Measurements from ENCODE around the gene ALDH3A1. TPM values are rescaled to one million over a fixed set of nuclear protein-coding genes. Genes with fewer than 3 reads are reported as not detected.

The ALDH3A1 gene
- polyA plus RNA-seq, 3 donors, result 0.92 to 1.7 (median 1.2) TPM

- DNase-seq (ENCODE audit: extremely low read depth in 1 of 11, low read depth in 9 of 11, low spot score in 4 of 11), result no peak
Observed at GRCh38 chr17:19726631-19727376, 21.3 kb downstream of the ALDH3A1 start.

DNA sequence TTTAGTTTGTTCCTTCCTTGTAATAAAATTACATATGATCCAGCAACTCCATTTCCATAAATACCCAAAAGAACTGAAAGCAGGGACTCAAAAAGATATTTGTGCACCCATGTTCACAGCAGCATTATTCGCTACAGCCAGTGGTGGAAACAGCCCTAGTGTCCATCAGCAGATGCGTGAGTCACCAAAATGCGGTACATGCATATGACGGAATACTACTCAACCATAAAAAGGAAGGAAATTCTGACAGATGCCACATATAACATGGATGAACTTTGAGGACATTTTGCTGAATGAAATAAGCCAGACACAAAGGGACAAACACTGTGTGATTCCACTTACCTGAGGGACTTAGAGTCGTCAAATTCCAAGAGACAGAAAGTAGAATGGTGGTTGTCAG, 22.6 kb downstream of the ALDH3A1 start:
- DNase-seq (ENCODE audit: extremely low read depth in 1 of 11, low read depth in 9 of 11, low spot score in 4 of 11), result no peak

GRCh38 chr17:19724501-19725420, 23.3 kb downstream of the ALDH3A1 start:
- DNase-seq (ENCODE audit: extremely low read depth in 1 of 11, low read depth in 9 of 11, low spot score in 4 of 11), result no peak

GRCh38 chr17:19723964-19724363, 24.1 kb downstream of the ALDH3A1 start:
- DNase-seq (ENCODE audit: extremely low read depth in 1 of 11, low read depth in 9 of 11, low spot score in 4 of 11), result no peak

GRCh38 chr17:19720631-19721426, 27.3 kb downstream of the ALDH3A1 start:
- peak in 2 of 11 donors; percentile 35 to 80 for DNase-seq (ENCODE audit: extremely low read depth in 1 of 11, low read depth in 9 of 11, low spot score in 4 of 11)

- no peak for DNase-seq (ENCODE audit: extremely low read depth in 1 of 11, low read depth in 9 of 11, low spot score in 4 of 11)
Observed at GRCh38 chr17:19720210-19720475, 28.0 kb downstream of the ALDH3A1 start.

GRCh38 chr17:19719355-19720209, 28.5 kb downstream of the ALDH3A1 start:
- no peak for DNase-seq (ENCODE audit: extremely low read depth in 1 of 11, low read depth in 9 of 11, low spot score in 4 of 11)

- DNase-seq (ENCODE audit: extremely low read depth in 1 of 11, low read depth in 9 of 11, low spot score in 4 of 11), result no peak
Observed at GRCh38 chr17:19718613-19719354, 29.3 kb downstream of the ALDH3A1 start.

- no peak for DNase-seq (ENCODE audit: extremely low read depth in 1 of 11, low read depth in 9 of 11, low spot score in 4 of 11)
Observed at GRCh38 chr17:19718041-19718612, 30.0 kb downstream of the ALDH3A1 start.

GRCh38 chr17:19717411-19717908, 30.6 kb downstream of the ALDH3A1 start:
- DNase-seq (ENCODE audit: extremely low read depth in 1 of 11, low read depth in 9 of 11, low spot score in 4 of 11), result no peak

DNA sequence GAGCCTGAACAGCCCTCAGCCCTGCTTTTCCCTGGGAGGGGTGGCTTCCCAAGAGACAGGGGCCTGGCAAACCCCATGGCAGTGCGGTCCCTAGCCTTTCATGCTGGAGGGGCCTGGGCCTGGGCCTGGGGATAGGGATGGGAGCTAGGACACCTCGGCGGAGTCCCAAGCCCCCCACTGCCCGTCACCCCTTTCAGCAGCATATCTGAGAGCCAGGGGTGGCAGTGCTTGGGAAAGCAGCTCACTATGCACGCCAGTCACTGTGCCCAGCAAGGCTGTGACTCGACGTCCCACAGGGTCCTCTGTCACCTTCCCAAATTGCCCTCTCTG, 31.1 kb downstream of the ALDH3A1 start:
- no peak for DNase-seq (ENCODE audit: extremely low read depth in 1 of 11, low read depth in 9 of 11, low spot score in 4 of 11)

DNA sequence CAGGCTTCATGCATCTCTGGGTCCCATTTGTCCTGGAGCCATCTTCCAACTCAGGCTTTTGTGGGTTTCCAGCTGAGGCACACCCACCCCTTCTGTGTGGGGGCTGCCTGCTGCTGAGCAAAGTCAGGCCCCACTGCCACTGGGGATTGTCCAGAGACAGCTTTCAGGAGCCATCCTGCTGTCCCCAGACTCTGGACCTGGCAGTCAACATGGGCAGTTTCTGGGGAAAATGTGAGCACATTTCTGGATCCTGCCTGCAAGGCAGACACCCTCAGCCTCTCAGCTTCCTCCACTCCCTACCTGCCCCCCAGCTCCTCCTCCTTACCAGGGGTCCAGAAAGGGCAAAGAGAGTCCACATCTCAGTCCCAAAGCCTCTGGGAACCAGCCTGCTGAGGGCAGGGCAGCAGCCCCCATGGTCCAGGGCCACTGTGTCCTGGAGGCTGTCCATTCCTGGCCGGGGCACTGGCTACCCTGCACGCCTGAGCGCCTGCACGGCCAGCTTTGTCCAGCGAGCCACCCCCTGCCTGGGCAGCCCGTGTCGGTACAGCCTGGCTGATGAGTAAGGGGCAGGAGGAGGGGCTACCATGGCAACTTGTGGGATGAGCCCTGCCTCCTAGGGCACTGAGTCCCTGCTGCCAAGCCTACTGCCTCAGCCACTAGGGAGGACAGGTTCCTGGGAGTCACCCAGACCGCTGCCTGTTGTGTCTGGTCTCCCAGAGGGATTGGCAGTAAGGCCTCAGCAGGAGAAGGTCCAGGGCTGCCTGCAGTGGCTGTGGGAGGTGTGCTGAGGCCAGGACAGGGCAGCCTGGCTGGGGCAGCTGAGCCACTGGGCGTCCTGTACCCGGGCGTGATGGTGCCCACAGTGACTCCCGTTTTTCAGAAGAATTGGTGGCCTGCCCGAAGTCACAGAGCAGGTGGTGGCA, 31.7 kb downstream of the ALDH3A1 start, which contains the start of gene SLC47A2:
SLC47A2 (minus strand) TSS at position 477 of the 923 bp plus-strand sequence; CDS start at position 448, 29 bp downstream.
- no peak for DNase-seq (ENCODE audit: extremely low read depth in 1 of 11, low read depth in 9 of 11, low spot score in 4 of 11)

DNA sequence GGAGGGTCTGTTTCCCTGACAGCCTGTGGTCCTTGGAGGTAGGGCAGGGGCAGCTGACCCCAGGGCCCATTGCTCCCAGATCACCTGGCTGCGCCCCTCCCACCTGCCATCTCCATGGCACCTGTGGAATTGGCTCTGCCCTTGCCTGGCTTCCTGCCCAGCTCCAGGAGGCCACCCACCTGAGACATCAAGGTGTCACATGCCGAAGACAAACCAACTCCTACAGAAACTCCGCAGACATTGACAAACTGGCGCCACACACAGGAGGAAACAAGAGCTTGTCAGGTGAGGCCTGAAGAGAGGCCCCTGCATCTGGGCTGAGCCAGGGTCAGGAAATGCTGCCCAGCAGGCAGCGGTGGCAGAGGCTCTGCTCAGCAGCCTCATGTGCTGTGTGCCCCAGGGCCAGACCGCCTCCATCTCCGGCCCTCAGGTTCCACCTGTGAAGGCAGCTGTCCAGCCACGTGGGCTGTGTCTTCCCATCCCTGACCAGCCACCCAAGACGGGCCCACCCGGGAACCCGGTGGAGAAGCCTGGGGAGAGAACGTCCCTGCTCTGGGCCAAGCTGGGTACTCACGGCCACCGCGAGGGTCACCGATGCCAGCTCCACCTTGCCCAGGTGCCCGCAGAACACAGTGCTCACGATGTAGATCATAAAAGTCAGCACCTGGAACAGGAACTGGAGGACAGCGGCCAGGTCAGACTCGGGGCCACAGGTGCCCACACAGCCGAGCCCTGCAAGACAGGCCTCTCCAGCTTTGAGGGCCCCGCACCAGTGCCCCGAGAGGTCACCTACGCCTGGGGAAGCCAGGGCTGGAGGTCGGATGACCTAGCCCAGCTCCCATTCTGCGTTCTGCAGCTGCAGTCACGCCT, 33.3 kb downstream of the ALDH3A1 start:
- DNase-seq (ENCODE audit: extremely low read depth in 1 of 11, low read depth in 9 of 11, low spot score in 4 of 11), result no peak

- no peak for DNase-seq (ENCODE audit: extremely low read depth in 1 of 11, low read depth in 9 of 11, low spot score in 4 of 11)
Observed at GRCh38 chr17:19713901-19714361, 34.2 kb downstream of the ALDH3A1 start.

DNA sequence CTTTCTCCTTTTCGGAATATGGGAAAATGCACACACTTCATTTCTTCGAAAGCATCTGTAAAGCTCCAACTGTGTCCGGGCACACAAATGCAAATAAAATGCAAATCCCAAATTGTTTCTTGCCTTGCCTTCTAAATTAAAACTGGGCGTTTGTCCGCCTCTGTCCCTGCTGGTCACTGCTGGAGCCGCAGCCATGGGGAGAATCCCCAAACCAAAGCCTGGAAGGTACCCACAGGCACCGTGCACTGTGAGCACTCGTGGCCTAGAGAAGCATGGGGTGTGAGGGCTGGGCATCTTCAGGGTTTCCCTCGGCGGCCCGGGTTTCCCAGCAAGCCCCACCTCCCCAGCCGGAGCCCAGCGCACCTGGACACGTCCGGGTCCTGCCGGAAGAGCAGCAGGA, 34.6 kb downstream of the ALDH3A1 start:
- DNase-seq (ENCODE audit: extremely low read depth in 1 of 11, low read depth in 9 of 11, low spot score in 4 of 11), result no peak

All from renal cortex interstitium (tissue), 11 donors.